HG03060 (cell line): Measurements from ENCODE around the gene TM2D3.

Experiments
- ATAC-seq: cut with Tn5 transposase; IDR thresholded peaks from one replicate; pipeline ENCODE4 v1.9.1; 2021; ENCODE audit warnings: low read depth, moderate number of reproducible peaks; ENCODE audit not compliant: unreplicated experiment

The TM2D3 gene

DNA sequence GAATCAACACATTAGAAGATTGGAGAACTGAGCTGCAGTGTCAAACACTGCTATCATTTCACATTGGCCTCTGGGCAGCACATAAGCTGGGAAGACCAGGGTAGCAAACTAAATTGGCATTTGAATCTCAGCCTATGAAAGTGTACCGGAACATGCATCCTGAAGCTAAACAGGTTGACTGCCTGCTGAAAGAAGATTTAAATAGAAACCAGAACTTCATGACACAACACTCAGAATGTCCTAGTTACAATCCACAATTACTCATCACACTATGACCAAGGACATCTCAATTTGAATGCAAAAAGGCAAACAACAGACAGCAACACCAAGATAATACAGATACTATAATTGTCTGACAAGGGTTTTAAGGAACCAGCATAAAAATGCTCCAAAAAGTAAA lies 26.2 kb downstream of the TM2D3 start:
- ATAC-seq = no peak

DNA sequence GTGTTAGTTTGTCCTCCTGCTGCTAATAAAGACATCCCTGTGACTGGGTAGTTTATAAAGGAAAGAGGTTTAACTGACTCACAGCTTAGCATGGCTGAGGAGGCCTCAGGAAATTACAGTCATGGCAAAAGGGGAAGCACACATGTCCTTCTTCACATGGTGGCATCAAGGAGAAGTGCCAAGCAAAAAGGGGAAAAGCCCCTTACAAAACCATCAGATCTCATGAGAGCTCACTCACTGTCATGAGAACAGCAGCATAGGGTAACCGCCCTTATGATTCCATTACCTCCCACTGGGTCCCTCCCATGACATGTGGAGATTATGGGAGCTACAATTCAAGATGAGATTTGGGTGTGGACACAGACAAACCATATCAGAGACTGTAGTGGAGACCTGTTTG lies 27.0 kb downstream of the TM2D3 start:
- no peak for ATAC-seq

DNA sequence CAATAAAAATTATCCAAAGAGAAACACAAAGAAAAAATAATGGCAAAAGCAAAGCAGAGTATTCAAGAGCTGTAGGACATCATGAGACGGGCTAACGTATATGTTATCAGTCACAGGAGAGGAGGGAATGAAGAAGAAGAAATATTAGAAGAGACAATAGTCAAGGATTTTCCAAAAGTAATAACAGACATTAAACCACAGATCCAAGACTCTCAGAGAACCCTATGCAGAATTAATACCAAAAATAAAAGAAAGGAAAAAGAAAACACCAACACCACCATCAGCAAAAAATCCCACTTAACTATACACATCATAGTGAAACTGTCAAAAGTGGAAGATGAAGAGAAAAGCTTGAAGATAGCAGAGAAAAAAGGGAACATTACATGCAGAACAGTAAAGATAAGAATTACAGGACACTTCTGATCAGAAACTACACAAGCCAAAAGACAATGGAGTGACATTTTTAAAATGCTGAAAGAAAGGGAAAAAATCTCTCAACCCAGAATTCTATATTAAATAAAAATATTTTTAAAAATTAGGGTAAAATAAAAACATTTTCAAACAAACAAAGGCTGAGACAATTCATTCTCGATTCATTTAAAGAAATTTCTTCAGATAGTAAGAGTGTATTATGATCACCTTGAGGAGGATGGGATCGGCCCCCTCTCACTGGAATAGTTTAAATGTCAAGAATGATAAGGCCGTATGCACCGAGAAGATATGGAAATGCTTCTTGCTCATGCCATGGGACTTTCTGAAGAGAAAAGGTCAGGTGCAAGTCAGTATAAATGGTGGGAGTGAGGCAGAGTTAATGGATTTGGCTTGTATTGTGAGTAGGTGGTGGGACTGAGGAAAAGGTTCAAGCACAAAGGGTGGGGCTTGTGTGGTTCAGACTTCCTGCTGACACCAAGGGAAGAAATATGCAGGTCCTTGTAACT lies 28.5 kb downstream of the TM2D3 start:
- ATAC-seq = no peak

DNA sequence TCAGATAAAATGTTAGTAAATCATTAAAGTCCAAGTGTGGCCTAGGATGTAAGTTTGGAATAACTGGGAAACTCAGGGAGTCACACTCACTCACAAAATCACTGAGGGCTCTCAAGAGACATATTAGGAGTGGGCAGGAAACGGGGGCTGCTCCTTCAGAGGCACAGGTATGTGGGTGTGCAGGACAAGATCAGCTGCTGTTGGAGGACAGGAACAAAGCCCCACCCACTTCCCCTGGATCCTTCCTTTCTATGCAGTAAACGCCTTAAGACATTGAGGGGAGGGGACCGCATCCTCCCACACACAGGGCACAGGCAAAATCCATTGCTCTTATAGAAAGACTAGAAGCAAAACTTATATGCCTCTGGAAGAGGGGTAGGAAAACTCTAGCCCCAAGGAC lies 30.2 kb downstream of the TM2D3 start:
- ATAC-seq = no peak

DNA sequence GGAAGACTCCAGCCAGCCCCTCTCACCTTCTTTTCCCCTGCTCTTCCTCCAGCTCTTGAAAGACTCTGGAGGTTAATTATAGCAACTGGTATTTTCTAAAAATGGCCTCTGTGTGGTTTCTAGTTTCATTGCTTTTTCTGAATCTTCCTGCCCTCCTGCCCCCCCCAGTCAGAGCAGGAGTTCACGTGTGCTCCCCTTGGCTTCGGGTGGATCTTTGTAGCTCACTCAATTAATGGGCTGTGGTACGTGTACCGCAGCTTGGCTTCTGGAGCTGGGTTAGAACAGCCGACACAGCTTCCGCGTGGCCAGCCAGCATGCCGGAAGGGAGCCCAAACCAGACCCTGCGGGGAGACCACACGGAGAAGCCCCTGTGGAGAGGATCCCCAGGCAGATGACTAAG lies 31.5 kb downstream of the TM2D3 start:
- ATAC-seq = no peak

DNA sequence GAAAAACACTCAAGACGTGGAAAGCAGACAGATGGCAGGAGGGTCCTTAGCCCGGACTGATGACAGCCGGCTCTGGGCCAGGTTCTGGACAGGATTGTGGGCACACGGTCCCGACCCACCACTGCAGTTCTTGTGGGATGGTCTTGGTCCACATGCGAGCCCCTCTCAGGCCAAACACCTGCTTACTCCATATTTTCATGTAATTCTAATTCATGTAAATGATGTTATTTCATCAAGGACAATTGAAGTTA lies 32.6 kb downstream of the TM2D3 start:
- ATAC-seq = no peak

DNA sequence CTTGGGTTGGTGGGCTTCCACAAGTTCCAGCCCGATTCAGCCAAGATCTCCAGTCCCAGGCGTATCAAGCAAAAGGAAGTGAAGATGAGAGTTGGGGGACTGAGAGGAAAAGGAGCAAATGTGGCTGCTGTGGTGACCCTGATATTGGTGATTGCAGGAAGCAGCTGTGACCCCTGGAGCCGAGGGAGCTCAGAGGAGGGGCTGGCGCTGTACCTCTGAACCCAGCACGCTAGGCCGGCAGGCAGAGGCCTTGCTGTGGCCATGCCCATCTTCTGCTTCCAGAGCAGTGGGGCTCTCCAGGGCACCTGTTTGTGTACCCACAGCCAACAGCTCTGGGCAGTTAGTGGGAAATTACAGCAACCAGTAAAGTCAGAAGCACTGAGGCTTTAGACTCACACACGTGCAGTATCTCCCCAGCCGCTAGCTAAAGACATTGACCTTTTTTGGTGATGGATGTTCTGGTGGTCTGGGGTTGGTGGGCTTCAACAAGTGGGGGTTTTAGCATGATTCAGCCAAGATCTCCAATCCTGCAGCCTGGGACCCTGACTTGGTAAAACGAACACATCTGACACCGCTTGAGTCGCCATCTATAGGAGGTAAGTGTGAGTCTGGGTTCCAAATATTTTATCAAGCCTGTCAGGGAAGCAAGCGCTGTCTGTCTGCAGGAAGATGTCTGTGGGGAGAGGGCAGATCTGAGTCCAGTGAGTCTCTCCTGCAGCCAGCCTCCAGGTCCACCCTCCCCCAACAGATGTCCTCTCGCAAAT lies 33.1 kb downstream of the TM2D3 start:
- ATAC-seq = no peak

DNA sequence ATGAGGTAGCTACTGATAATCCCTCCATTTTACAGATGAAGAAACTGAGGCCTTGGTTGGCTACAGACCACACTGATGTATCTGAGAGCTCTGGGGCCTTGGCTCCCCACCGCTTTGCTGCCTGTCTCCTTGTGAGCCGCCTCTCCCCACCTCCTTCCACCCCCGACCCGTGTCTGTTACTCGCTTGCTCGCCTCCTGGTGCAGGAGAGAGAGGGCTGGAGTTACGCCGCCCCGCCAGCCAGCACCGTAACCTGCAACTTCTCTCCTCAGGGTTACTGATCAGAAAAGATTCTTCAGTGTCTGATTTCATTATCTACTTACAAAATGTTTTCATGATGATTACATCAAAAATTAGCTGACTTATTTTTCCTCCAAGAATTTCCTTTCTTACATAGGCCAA lies 34.1 kb downstream of the TM2D3 start:
- no peak for ATAC-seq

DNA sequence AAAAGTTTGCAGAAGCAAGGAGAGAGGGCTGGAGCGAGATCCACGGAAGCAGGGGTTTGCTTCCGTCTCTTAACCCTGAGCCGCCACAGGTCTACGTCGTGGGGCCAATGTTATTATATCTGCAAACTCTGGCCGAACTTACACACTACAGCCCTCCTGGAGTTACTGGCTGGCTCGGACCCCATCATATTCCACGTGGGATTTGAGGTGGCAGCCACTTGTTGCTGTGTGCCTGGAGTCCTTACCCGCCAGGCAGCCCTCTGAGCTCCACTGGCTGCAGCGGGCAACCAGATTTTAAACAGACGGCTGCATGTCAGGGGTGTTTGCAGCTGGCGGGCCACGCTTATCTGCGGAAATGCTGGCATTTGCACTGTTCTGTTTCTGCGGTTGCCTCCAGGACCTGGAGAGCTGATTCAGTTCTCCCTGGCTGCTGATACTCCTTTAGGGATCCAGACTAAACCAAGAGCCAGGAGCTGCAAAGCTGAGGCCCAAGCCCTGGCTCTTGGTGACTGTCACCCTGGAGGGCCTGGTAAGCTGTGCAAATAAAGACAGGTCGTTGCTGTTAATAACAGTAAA lies 34.7 kb downstream of the TM2D3 start:
- no peak for ATAC-seq

DNA sequence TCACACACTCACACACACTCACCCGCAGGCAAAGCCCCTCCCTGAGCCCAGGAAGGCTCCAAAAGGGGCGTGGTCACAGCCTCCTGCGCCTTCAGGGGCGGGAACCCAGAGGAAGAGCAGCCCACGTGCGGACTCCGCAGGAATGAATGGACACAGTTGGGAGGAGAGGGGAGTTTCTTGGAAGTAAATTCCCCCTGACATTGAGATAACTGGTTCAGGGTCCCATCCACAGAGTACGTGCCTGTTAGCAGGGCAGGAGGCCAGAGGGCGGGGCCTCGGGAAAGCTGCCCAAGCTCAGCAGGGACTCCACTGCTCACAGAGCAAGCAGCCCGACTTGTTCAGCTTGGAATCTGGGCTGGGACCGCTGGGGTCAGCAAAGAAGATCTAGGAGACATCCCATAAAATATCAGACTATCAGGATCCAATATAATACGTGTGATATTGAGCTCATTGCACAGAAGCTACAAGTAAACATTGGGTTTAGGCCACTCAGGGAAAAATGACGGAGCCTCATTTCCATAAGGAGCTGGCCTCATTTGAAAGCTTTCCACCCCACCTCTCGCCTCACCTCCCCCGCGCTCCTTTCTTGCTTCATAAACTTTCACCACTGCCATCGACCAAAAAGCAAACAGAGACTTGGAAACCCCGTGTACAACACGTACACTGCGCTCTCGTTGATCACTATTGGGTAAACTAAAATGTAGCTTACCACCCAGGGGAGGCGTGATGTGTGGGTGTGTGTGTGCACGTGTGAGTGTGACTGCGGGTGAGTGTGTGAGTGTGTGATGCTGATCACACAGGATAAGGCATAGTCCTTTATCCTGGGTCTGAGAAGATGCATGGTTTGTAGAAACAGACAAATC lies 36.0 kb downstream of the TM2D3 start:
- no peak for ATAC-seq

DNA sequence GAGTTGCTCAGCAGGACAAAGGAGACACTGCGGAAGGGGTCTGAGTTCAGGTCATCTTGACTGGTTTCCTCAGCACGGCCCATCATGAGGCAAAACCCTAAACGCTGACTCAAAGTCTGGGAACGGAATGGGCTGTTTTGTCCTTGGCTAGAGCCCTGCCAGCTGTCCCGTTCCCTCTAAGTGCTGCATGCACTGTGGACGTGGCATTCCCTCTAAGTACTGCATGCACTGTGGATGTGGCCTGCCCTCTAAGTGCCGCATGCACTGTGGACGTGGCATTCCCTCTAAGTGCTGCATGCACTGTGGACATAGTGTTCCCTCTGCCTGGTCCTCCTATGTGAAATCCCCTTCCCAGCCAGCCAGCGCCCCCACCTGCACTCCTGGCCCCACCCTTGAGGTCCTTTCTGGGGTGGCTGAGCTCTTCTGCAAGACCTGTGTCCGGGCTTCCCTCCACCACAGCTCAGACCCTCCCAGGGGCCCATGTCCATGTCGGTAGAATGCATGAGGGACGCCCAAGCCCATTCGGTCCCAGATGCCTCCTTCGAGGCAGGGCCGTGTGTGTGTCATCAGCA lies 36.7 kb downstream of the TM2D3 start:
- no peak for ATAC-seq

DNA sequence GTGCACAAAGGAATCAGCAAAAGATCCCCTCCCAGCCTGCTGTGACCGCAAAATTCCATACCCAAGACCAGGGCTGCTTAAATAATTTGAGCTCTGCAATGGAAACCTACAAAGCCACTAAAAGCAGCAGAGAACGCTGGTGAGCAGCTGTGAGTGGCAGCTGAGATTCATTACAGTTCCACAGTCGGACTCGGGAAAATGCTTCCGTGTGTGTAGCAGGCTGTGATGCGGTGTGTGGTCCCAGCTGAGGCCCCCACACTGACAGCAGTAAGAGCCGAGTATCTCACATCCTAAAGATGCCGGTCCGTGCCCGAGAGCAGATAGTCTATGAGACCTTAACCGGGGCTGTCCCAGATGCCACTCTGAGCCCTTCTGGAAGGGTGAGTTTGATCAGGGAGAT lies 37.4 kb downstream of the TM2D3 start:
- ATAC-seq = no peak

DNA sequence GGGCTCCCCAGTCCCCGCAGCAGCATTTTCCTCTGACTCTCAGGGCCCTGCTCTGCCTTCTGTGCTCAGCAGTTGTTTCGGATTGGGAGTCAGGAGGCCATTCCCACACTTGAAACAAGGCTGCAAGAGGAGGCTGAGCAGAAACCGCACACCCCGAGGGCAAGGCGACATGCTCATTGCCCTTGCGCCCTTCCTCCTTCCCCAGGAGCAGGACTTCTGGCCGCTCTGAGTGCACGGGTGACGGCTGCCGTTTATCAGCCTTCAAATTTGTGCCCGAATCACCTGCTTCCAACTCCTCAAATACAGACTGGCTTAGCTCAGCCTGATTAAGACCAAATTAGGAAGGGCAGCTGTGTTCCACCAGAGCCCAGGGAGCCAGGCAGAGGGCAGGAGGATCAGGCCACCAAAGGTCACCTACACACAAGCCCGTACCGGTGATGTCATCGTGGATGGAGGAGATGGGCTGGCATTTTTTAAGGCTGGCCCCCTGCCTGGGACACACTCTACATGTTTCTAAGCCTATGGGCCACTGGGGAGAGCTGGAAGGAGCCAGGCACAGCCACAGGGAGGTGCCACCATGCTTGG lies 38.1 kb downstream of the TM2D3 start:
- ATAC-seq = no peak

DNA sequence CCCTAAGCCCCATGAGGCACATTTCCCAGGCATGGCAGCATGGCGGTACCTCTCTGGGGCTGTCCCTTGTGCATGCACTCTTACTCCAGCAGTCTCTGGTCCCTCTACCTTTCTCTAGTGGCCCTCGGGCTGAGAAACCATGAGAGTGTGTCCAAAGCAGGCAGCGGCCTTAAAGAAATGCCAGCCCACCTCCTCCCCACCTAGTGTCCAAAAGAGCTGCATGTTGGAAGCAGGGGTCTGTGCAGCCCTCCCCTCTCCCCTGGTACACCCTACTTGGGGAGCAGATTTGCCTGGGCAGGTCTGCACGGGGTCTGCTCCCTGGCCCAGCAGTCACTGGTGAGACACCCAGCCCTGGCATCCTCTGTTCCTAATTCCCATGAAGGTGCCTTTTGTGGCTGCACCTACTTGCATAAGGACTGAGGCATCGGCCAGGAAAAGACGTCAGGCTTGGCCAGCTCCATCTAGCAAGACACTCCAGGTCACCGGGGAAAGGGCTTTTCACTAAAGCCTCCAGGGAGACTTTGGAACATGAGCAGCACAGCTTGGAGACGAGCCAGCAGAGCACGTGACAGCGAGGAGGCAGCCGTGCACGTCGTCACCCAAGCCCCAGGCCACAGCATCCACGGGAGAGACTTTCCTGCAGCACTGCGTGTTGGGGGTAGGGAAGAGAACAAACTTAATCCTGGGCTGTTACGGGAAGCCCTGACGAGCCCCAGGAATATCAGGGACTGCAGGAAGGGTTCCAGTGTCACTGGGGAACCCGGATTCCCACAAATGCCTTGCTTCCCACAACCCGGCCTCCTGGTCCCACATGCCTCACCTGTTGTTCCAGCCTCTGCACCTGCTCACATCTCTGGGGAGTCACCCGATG lies 38.8 kb downstream of the TM2D3 start:
- ATAC-seq = no peak

DNA sequence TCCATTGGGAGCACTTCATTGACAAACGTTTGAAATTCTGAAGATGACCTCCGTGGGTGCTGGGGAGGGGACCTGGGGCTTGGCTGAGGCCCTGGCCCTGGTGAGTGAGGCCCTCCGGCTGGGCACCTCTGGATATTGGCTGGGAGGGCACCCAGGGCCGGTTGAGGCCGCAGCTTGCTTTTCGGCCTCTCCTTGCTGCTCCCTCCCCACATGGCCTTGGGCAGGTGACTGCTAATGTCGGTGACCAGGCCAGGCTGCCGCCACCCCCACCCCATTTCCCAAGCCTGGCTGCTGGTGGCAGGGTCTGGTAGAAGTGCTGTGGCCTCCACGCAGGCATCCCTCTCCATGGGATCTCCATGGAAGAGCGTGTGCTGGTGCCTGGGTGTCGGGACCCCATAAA lies 39.5 kb downstream of the TM2D3 start:
- ATAC-seq = no peak

DNA sequence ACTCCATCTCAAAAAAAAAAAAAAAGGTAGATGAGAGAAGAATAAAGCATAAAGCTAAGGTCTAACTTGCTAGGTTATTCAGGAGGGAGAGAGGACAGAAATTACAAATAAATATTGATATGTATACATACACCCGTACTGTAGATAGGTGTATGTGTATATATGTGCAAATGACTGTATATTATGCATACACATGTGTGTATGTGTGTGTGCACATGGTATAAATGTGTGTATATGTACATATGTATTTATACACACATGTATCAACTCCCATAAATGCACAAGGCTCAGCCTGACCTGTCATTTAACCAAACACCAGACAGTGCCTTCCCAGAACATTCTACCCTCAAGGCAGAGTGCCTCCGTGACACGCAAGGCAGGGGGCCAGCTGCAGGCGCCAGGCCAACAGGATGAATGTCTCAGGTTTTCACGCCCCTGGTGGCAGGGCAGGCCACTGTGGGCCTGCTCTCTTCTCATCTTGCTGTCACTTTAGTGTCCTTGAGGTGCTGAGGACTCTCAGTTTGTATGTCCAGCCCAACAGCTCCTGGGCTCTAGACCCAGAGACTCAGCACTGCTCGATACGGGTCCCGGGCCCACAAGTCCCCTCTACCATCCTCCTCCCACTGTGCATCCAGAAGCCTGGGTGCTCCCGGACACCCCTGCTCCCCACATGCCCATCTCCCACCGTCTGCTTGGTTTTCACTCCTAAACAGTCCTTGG lies 40.4 kb downstream of the TM2D3 start:
- ATAC-seq = no peak

DNA sequence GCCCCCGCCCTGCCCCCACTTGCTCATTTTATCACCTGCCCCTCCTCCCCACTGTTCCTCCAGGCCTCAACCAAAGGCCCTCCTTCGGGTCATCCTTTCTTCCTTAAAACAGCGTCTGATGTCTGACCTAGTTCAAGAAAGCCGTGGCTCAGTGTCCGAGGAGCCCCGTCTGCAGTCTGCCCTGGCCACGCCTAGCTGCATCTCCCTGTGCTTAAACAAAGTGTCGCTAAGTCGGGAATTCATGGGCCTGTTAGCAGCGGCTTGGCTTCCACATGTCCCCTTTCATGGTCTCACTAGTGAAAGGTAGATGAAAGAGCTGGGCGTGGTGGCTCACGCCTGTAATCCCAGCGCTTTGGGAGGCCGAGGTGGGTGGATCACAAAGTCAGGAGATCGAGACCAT lies 41.2 kb downstream of the TM2D3 start:
- no peak for ATAC-seq

DNA sequence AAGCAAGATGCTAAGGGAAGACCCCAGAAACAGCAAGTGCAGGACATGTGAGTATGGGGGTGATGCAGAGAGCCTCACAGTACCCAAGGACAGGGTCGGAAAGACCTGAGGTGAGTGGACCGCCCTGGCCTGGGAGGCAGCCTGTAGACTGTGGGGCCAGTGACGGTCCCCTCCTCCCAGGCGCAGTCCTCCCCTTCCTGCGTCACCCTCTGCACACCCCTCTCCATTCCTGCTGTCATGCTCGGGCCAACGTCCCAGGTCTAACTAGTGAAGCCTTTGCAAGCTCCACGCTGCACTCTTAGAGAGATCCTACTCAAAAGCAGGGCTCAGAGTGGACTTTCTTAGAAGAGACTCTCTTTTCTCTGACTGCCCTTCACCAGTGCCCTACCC lies 41.6 kb downstream of the TM2D3 start:
- no peak for ATAC-seq
